ENCODE results near the gene ESRRG. TPM values are rescaled to one million over a fixed set of nuclear protein-coding genes. Genes with fewer than 3 reads are reported as not detected.

Gene ESRRG
- total and polyA plus RNA-seq, 4 donors: 0.07 to 0.47 (median 0.20) TPM

GRCh38 chr1:216562383-216562782 lies 160.8 kb downstream of the ESRRG start:
- no peak for DNase-seq (ENCODE audit: low spot score)
- Histone ChIP-seq H3K27me3 (ENCODE audit: control insufficient read depth in 4 of 4, insufficient read depth in 4 of 4, low read length in 3 of 4) (no peaks in the 10 kb centered on the region), H3K4me3 (ENCODE audit: low read depth in 1 of 3, low read length in 3 of 3) (no peak overlapping the region), H3K27ac (ENCODE audit: low read depth in 1 of 2, low read length in 2 of 2) (no peak overlapping the region), H3K9me3 (ENCODE audit: control insufficient read depth in 4 of 4, low read length in 3 of 4) (no peaks in the 10 kb centered on the region), H3K4me1 (ENCODE audit: control insufficient read depth in 4 of 4, insufficient read depth in 4 of 4, low read length in 3 of 4) (no peaks in the 10 kb centered on the region), H3K9ac (ENCODE audit: low read depth in 1 of 2, low read length in 2 of 2) (no peak overlapping the region), H3K36me3 (ENCODE audit: control insufficient read depth in 4 of 4, insufficient read depth in 3 of 4, low read depth in 1 of 4, low read length in 3 of 4) (no peaks in the 10 kb centered on the region)
- 44% methylated on average over 3 of the region's 3 CpGs for WGBS
- peak; percentile 79 to 83 for TF ChIP-seq RAD21 (IDR thresholded peaks at IDR 0.05)
- TF ChIP-seq TAF1 (conservative IDR thresholded peaks at IDR 0.05): no peak
- TF ChIP-seq CTCF (IDR thresholded peaks at IDR 0.05; ENCODE audit: low read depth, low read length, missing input control): peak; percentile 51

- no peak for DNase-seq (ENCODE audit: low spot score)
- TF ChIP-seq, protein P1, sequence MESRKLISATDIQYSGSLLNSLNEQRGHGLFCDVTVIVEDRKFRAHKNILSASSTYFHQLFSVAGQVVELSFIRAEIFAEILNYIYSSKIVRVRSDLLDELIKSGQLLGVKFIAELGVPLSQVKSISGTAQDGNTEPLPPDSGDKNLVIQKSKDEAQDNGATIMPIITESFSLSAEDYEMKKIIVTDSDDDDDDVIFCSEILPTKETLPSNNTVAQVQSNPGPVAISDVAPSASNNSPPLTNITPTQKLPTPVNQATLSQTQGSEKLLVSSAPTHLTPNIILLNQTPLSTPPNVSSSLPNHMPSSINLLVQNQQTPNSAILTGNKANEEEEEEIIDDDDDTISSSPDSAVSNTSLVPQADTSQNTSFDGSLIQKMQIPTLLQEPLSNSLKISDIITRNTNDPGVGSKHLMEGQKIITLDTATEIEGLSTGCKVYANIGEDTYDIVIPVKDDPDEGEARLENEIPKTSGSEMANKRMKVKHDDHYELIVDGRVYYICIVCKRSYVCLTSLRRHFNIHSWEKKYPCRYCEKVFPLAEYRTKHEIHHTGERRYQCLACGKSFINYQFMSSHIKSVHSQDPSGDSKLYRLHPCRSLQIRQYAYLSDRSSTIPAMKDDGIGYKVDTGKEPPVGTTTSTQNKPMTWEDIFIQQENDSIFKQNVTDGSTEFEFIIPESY (IDR thresholded peaks at IDR 0.05): no peak
- TF ChIP-seq HNF4A (conservative IDR thresholded peaks at IDR 0.05): no peak
- no peak overlapping the region for H3K27ac ChIP-seq (ENCODE audit: low read depth in 1 of 2, low read length in 2 of 2)
- H3K27me3 ChIP-seq (ENCODE audit: control insufficient read depth in 4 of 4, insufficient read depth in 4 of 4, low read length in 3 of 4): no peaks in the 10 kb centered on the region
- H3K36me3 ChIP-seq (ENCODE audit: control insufficient read depth in 4 of 4, insufficient read depth in 3 of 4, low read depth in 1 of 4, low read length in 3 of 4): no peaks in the 10 kb centered on the region
- H3K9me3 ChIP-seq (ENCODE audit: control insufficient read depth in 4 of 4, low read length in 3 of 4): no peaks in the 10 kb centered on the region
- no peak overlapping the region for H3K9ac ChIP-seq (ENCODE audit: low read depth in 1 of 2, low read length in 2 of 2)
- WGBS: 93% methylated on average over 11 of the region's 11 CpGs
- H3K4me1 ChIP-seq (ENCODE audit: control insufficient read depth in 4 of 4, insufficient read depth in 4 of 4, low read length in 3 of 4): no peaks in the 10 kb centered on the region
- no peak overlapping the region for H3K4me3 ChIP-seq (ENCODE audit: low read depth in 1 of 3, low read length in 3 of 3)
Measured at GRCh38 chr1:216560527-216560926, 162.7 kb downstream of the ESRRG start.

DNA sequence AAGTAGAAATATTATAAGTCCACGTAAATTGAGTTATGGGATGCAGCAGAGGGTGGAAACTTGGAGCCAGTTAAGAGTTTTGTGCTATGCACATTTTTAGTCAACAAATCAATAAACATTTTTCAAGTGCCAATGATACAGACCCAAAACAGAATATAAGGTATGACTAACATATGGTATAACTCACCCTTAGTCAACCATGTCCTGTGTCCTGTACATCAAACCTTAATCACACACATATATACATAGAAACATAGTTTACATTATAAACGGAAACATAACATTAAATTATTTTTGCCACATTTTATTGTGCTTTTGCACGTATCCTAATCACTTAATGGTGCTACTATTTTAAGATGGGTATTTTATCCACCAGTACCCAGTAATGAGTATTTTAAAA lies 163.9 kb downstream of the ESRRG start:
- Histone ChIP-seq H3K4me1 (ENCODE audit: control insufficient read depth in 4 of 4, insufficient read depth in 4 of 4, low read length in 3 of 4) (no peaks in the 10 kb centered on the region), H3K27ac (ENCODE audit: low read depth in 1 of 2, low read length in 2 of 2) (no peak overlapping the region), H3K9me3 (ENCODE audit: control insufficient read depth in 4 of 4, low read length in 3 of 4) (no peaks in the 10 kb centered on the region), H3K27me3 (ENCODE audit: control insufficient read depth in 4 of 4, insufficient read depth in 4 of 4, low read length in 3 of 4) (no peaks in the 10 kb centered on the region), H3K9ac (ENCODE audit: low read depth in 1 of 2, low read length in 2 of 2) (no peak overlapping the region), H3K4me3 (ENCODE audit: low read depth in 1 of 3, low read length in 3 of 3) (no peak overlapping the region), H3K36me3 (ENCODE audit: control insufficient read depth in 4 of 4, insufficient read depth in 3 of 4, low read depth in 1 of 4, low read length in 3 of 4) (no peaks in the 10 kb centered on the region)
- no peak for DNase-seq (ENCODE audit: low spot score)
- 93% methylated on average over 3 of the region's 3 CpGs for WGBS
- TF ChIP-seq EGR1 (IDR thresholded peaks at IDR 0.05; ENCODE audit: low read depth in 2 of 2) (no peak), CTCF (IDR thresholded peaks at IDR 0.05; ENCODE audit: low read depth, low read length, missing input control) (no peak), GABPA (IDR thresholded peaks at IDR 0.05 in 1 of 2, conservative IDR thresholded peaks at IDR 0.05 in 1 of 2) (no peak), MAX (IDR thresholded peaks at IDR 0.05) (no peak), HNF4A (conservative IDR thresholded peaks at IDR 0.05) (no peak), YY1 (IDR thresholded peaks at IDR 0.05) (no peak), NR2F2 (IDR thresholded peaks at IDR 0.05) (no peak)
- TF ChIP-seq, protein P2, sequence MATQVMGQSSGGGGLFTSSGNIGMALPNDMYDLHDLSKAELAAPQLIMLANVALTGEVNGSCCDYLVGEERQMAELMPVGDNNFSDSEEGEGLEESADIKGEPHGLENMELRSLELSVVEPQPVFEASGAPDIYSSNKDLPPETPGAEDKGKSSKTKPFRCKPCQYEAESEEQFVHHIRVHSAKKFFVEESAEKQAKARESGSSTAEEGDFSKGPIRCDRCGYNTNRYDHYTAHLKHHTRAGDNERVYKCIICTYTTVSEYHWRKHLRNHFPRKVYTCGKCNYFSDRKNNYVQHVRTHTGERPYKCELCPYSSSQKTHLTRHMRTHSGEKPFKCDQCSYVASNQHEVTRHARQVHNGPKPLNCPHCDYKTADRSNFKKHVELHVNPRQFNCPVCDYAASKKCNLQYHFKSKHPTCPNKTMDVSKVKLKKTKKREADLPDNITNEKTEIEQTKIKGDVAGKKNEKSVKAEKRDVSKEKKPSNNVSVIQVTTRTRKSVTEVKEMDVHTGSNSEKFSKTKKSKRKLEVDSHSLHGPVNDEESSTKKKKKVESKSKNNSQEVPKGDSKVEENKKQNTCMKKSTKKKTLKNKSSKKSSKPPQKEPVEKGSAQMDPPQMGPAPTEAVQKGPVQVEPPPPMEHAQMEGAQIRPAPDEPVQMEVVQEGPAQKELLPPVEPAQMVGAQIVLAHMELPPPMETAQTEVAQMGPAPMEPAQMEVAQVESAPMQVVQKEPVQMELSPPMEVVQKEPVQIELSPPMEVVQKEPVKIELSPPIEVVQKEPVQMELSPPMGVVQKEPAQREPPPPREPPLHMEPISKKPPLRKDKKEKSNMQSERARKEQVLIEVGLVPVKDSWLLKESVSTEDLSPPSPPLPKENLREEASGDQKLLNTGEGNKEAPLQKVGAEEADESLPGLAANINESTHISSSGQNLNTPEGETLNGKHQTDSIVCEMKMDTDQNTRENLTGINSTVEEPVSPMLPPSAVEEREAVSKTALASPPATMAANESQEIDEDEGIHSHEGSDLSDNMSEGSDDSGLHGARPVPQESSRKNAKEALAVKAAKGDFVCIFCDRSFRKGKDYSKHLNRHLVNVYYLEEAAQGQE (IDR thresholded peaks at IDR 0.05): no peak
- TF ChIP-seq, protein P3, sequence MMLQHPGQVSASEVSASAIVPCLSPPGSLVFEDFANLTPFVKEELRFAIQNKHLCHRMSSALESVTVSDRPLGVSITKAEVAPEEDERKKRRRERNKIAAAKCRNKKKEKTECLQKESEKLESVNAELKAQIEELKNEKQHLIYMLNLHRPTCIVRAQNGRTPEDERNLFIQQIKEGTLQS (IDR thresholded peaks at IDR 0.05): no peak
